ENCODE results near the gene PCDH8.

PCDH8 gene

DNA sequence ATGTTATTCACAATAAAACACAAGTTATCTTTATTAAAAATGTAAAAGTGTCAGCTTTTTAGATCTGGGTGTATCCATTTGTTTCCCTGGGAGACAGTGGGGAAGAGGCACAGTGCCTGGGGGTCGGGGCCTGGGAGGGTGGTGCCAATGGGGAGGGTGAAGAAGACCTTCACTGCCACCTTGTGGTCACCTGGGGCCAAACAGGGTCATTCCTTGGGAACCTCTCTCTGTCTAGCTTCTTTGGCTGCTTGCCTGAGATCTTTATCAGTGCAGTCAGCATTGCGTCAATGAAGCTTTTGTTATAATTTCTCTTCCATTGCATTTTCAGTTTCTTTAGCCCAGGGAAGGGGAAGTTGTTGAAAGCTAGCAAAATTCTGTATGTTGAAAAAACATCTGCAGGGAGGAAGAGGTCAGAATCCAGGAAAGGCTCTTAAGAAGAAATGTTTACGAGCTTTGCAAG, 39.1 kb downstream of the PCDH8 start:
- H3K9me3 ChIP-seq (ENCODE audit: control insufficient read depth in 1 of 2, low read length in 2 of 2): no peaks in the 10 kb centered on the region
- H3K27ac ChIP-seq (ENCODE audit: low read length): no peak overlapping the region
- peaks cover 4 to 9% of the 10 kb centered on the region in 2 donors for H3K4me1 ChIP-seq (ENCODE audit: control insufficient read depth in 1 of 2, insufficient read depth in 2 of 2, low read length in 2 of 2)
- no peaks in the 10 kb centered on the region for H3K36me3 ChIP-seq (ENCODE audit: control insufficient read depth in 1 of 2, insufficient read depth in 2 of 2, low read length in 2 of 2)
- H3K4me3 ChIP-seq (ENCODE audit: low read depth in 1 of 2, low read length in 2 of 2): no peak overlapping the region
- H3K27me3 ChIP-seq (ENCODE audit: low read depth, low read length): no peaks in the 10 kb centered on the region

DNA sequence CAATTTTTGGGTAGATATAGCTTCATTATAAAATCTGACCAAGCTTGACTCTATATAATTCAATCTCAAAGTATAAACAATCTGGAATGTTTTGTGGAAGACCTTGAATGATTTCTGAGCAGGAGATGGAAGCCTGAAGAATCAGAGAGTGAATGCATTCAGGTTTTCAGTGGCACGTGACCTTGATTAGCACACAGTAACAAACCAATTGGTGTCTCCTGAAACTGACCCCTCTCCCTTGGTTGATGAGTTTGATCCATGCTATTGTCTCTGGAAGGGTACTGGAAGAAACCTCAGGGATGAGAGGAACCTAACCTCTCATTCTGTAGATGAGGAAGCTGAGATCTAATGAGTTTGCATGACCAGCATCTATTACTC, 39.6 kb downstream of the PCDH8 start:
- Histone ChIP-seq H3K4me1 (ENCODE audit: control insufficient read depth in 1 of 2, insufficient read depth in 2 of 2, low read length in 2 of 2) (peaks cover 4 to 9% of the 10 kb centered on the region in 2 donors), H3K9me3 (ENCODE audit: control insufficient read depth in 1 of 2, low read length in 2 of 2) (no peaks in the 10 kb centered on the region), H3K4me3 (ENCODE audit: low read depth in 1 of 2, low read length in 2 of 2) (no peak overlapping the region), H3K36me3 (ENCODE audit: control insufficient read depth in 1 of 2, insufficient read depth in 2 of 2, low read length in 2 of 2) (no peaks in the 10 kb centered on the region), H3K27ac (ENCODE audit: low read length) (no peak overlapping the region), H3K27me3 (ENCODE audit: low read depth, low read length) (no peaks in the 10 kb centered on the region)

DNA sequence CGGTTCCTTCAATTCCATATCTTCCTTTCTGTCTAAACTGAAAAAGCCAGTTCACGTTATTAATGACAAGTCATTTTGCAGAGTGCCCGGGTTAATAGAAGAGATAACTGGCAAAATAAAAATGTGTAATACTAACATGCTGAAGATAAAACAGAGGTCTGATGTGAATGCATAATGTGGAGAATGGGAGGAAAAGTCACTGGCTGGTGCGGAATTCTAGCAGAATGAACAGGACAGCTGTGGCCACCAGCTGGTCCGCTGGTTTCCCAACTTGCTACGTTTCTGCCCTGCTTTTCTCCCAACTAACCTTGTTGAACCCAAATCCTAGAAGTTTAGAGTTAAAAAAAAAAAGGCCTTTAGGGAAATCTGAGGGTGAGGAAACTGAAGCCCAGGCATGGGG, 42.4 kb downstream of the PCDH8 start:
- Histone ChIP-seq H3K4me1 (ENCODE audit: control insufficient read depth in 1 of 2, insufficient read depth in 2 of 2, low read length in 2 of 2) (peaks cover 4 to 9% of the 10 kb centered on the region in 2 donors), H3K9me3 (ENCODE audit: control insufficient read depth in 1 of 2, low read length in 2 of 2) (no peaks in the 10 kb centered on the region), H3K27me3 (ENCODE audit: low read depth, low read length) (no peaks in the 10 kb centered on the region), H3K4me3 (ENCODE audit: low read depth in 1 of 2, low read length in 2 of 2) (no peak overlapping the region), H3K36me3 (ENCODE audit: control insufficient read depth in 1 of 2, insufficient read depth in 2 of 2, low read length in 2 of 2) (no peaks in the 10 kb centered on the region), H3K27ac (ENCODE audit: low read length) (no peak overlapping the region)

DNA sequence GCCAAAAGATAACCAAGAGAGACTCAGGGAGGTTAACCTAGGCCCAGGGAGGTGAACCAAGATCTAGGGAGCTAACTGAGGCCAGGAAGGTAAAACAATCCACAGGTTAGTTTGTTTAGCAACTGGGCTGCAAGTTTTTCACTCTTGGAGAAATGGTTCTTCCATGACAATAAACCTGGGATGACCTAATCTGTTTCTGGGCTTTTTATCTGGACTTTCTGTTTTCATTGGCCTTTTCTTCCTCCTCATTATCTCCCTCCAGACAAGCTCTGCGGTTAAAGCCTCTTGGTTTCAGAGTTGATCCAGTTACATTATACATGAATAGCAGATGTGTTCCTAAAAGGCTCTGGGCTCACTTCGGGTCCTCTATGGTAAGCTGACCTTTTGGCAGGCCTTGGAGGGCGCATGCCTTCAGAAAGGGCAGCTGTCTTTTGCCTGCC, 44.2 kb downstream of the PCDH8 start:
- peaks cover 0 to 2% of the 10 kb centered on the region in 2 donors for H3K4me1 ChIP-seq (ENCODE audit: control insufficient read depth in 1 of 2, insufficient read depth in 2 of 2, low read length in 2 of 2)
- H3K36me3 ChIP-seq (ENCODE audit: control insufficient read depth in 1 of 2, insufficient read depth in 2 of 2, low read length in 2 of 2): no peaks in the 10 kb centered on the region
- H3K27ac ChIP-seq (ENCODE audit: low read length): no peak overlapping the region
- H3K27me3 ChIP-seq (ENCODE audit: low read depth, low read length): no peaks in the 10 kb centered on the region
- no peaks in the 10 kb centered on the region for H3K9me3 ChIP-seq (ENCODE audit: control insufficient read depth in 1 of 2, low read length in 2 of 2)
- no peak overlapping the region for H3K4me3 ChIP-seq (ENCODE audit: low read depth in 1 of 2, low read length in 2 of 2)

DNA sequence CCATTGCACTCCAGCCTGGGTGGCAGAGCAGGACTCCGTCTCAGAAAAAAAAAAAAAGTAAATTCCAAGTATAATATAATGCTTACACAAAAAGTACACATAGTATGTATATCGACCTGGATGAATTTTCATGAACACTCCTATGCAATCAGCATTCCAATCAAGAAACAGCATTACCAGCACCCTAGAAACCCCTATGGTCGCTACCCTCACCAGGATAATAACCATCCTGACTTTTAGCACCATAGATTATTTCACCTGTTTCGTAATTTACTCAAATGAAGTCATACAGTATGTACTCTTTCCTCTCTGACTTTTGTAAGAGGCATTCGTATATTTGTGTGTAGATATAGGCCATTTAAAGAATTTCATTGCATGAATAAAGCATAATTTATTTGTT, 47.6 kb downstream of the PCDH8 start:
- H3K4me3 ChIP-seq (ENCODE audit: low read depth in 1 of 2, low read length in 2 of 2): no peak overlapping the region
- no peaks in the 10 kb centered on the region for H3K4me1 ChIP-seq (ENCODE audit: control insufficient read depth in 1 of 2, insufficient read depth in 2 of 2, low read length in 2 of 2)
- H3K9me3 ChIP-seq (ENCODE audit: control insufficient read depth in 1 of 2, low read length in 2 of 2): no peaks in the 10 kb centered on the region
- H3K27ac ChIP-seq (ENCODE audit: low read length): no peak overlapping the region
- H3K36me3 ChIP-seq (ENCODE audit: control insufficient read depth in 1 of 2, insufficient read depth in 2 of 2, low read length in 2 of 2): no peaks in the 10 kb centered on the region
- no peaks in the 10 kb centered on the region for H3K27me3 ChIP-seq (ENCODE audit: low read depth, low read length)

DNA sequence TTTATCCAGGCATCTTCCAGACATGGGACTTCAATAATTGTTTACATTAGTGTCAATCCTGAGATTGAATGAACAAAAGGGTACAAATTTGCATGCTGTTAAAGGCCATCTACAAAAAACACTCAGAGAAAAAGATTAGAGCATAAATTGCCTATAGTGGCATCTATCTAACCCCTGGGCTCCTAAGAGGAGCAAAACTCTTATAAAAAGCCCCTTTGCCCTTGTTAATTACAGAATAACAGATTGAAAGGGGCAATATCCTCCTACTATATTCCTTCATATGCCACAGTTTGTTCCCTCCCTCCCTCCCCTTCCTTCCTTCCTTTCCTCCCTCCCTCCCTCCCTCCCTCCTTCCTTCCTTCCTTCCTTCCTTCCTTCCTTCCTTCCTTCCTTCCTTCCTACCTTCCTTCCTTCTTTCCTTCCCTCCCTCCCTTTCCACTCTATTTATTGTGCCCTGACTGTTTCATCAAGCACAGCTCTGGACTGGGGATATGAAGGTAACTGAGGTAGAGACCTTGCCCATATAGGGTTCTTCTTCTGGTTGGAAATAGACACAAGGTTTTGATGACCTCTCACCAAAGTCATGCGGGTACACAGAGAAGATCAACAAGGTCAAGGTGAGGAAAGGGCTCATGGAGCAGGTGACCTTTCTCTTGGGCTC, 49.5 kb downstream of the PCDH8 start:
- no peaks in the 10 kb centered on the region for H3K36me3 ChIP-seq (ENCODE audit: control insufficient read depth in 1 of 2, insufficient read depth in 2 of 2, low read length in 2 of 2)
- no peak overlapping the region for H3K27ac ChIP-seq (ENCODE audit: low read length)
- H3K4me1 ChIP-seq (ENCODE audit: control insufficient read depth in 1 of 2, insufficient read depth in 2 of 2, low read length in 2 of 2): no peaks in the 10 kb centered on the region
- no peak overlapping the region for H3K4me3 ChIP-seq (ENCODE audit: low read depth in 1 of 2, low read length in 2 of 2)
- no peaks in the 10 kb centered on the region for H3K27me3 ChIP-seq (ENCODE audit: low read depth, low read length)
- no peaks in the 10 kb centered on the region for H3K9me3 ChIP-seq (ENCODE audit: control insufficient read depth in 1 of 2, low read length in 2 of 2)

DNA sequence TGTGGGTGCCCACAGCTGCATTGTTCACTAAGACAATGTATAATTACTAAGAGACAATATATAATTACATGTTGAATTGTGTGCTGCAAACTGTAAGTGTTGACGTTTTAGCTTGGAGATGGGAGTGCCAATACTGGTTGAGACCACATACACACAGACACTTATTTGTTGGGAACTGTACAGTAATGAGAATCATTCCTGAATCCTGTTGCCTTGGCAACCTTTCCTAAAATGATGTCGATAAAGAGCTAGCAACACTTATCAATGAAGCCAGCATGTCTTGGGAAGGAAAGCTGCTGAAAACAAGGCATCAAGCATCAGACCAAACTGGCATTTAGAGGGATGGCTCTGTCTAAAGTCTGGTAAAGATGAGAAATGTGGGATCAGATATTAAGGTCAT, 51.3 kb downstream of the PCDH8 start:
- Histone ChIP-seq H3K27ac (ENCODE audit: low read length) (no peak overlapping the region), H3K36me3 (ENCODE audit: control insufficient read depth in 1 of 2, insufficient read depth in 2 of 2, low read length in 2 of 2) (no peaks in the 10 kb centered on the region), H3K4me3 (ENCODE audit: low read depth in 1 of 2, low read length in 2 of 2) (no peak overlapping the region), H3K9me3 (ENCODE audit: control insufficient read depth in 1 of 2, low read length in 2 of 2) (no peaks in the 10 kb centered on the region), H3K27me3 (ENCODE audit: low read depth, low read length) (no peaks in the 10 kb centered on the region), H3K4me1 (ENCODE audit: control insufficient read depth in 1 of 2, insufficient read depth in 2 of 2, low read length in 2 of 2) (no peaks in the 10 kb centered on the region)

DNA sequence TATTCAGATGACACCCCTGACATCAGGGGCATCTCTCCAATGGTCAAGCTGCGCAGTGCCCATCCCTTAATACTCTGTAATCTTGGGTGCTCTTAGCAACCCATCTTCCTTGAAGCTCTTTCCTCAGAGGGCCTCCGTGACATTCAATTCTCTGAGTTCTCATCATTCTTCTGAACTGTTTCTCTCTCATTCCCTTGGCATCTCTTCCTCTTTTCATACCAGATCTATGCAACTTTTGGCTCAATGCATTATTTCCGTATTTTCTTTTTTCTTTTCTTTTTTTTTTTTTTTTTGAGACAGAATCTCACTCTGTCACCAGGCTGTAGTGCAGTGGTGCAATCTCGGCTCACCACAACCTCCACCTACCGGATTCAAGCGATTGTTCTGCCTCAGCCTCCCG, 53.9 kb downstream of the PCDH8 start:
- H3K27me3 ChIP-seq (ENCODE audit: low read depth, low read length): no peaks in the 10 kb centered on the region
- H3K4me3 ChIP-seq (ENCODE audit: low read depth in 1 of 2, low read length in 2 of 2): no peak overlapping the region
- no peaks in the 10 kb centered on the region for H3K4me1 ChIP-seq (ENCODE audit: control insufficient read depth in 1 of 2, insufficient read depth in 2 of 2, low read length in 2 of 2)
- no peak overlapping the region for H3K27ac ChIP-seq (ENCODE audit: low read length)
- no peaks in the 10 kb centered on the region for H3K36me3 ChIP-seq (ENCODE audit: control insufficient read depth in 1 of 2, insufficient read depth in 2 of 2, low read length in 2 of 2)
- H3K9me3 ChIP-seq (ENCODE audit: control insufficient read depth in 1 of 2, low read length in 2 of 2): no peaks in the 10 kb centered on the region

DNA sequence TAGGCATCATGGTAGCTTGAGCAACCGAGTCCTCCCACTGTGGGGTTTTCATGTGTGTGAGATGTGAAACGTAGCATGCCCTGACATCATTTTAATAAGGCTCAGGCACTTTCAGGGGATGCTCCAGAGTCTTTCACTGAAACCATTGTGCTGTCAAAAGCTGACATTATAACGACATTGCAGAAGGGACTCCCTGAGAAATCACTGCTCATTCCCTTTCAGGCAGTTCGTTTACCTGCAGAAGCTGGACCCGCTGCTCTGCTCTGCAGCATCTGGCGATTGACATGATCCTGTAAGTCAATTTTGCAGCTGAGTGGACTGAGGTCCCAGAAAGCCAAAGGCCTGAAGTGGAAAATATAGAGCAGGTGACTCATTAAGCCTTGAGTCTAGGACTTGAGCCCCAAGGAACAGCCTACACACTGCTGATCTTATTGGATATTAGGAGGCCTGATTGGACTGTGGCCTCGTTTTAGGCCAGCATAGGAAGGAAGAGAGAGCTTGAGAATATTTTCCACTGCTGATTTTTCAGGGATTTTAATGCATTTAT, 54.9 kb downstream of the PCDH8 start:
- H3K27ac ChIP-seq (ENCODE audit: low read length): no peak overlapping the region
- H3K36me3 ChIP-seq (ENCODE audit: control insufficient read depth in 1 of 2, insufficient read depth in 2 of 2, low read length in 2 of 2): no peaks in the 10 kb centered on the region
- no peaks in the 10 kb centered on the region for H3K27me3 ChIP-seq (ENCODE audit: low read depth, low read length)
- no peak overlapping the region for H3K4me3 ChIP-seq (ENCODE audit: low read depth in 1 of 2, low read length in 2 of 2)
- no peaks in the 10 kb centered on the region for H3K4me1 ChIP-seq (ENCODE audit: control insufficient read depth in 1 of 2, insufficient read depth in 2 of 2, low read length in 2 of 2)
- no peaks in the 10 kb centered on the region for H3K9me3 ChIP-seq (ENCODE audit: control insufficient read depth in 1 of 2, low read length in 2 of 2)

Measured in muscle layer of duodenum (tissue), 2 donors.